GM21529 (cell line): ENCODE results near the gene RNU1-4.
"Not testable (repeated sequence)": the region's sequence is repeated elsewhere in the genome, so short reads cannot be mapped to it uniquely, and the experiment has no call there.

Source experiments
- ATAC-seq: cut with Tn5 transposase; IDR thresholded peaks from one replicate; pipeline ENCODE4 v1.9.1; 2021; ENCODE audit not compliant: unreplicated experiment

Gene RNU1-4

GRCh38 chr1:16725439-16726245 lies 14.7 kb upstream of the RNU1-4 start:
- not testable (repeated sequence) for ATAC-seq

DNA sequence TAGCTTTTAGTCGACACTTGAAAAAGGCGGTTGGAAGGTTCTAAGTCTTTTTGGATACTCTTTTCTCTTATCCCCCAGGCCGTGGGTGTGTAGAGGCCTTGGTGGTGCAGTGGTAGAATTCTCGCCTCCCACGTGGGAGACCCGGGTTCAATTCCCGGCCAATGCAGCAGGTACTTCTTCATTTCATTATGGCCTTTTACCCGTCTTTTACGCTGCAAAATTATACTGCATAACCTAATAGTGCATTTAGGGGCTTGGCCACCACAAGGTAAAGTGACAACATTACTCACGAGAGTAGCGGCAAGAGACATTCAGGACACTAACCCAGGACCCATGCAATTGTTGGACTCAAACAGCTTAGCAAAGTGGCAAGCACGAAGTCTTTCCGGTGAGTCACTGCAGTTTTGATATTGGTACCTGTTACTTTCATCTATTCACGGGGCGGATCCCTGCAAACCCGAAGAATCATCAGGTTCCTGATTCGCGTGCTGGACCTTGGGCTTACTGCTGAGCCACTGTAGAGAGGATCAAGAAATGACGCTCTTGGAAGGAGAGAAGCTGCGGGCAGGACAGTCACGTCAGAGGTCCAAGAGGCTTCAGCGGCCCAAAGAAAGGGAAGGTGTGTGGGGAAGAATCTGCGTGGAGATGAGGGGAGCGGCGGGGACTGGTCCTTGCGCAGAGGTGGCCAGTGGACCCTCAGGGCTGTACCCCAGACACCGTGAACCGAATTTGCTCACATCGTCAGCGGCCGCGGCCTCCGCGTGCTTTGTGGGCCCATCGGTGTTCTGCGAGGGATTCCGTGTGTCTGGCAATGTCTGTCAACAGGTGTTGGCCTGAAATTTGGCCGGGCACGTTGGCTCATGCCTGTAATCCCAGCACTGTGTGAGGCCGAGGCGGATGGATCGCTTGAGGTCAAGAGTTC lies 12.9 kb upstream of the RNU1-4 start:
- no peak for ATAC-seq

DNA sequence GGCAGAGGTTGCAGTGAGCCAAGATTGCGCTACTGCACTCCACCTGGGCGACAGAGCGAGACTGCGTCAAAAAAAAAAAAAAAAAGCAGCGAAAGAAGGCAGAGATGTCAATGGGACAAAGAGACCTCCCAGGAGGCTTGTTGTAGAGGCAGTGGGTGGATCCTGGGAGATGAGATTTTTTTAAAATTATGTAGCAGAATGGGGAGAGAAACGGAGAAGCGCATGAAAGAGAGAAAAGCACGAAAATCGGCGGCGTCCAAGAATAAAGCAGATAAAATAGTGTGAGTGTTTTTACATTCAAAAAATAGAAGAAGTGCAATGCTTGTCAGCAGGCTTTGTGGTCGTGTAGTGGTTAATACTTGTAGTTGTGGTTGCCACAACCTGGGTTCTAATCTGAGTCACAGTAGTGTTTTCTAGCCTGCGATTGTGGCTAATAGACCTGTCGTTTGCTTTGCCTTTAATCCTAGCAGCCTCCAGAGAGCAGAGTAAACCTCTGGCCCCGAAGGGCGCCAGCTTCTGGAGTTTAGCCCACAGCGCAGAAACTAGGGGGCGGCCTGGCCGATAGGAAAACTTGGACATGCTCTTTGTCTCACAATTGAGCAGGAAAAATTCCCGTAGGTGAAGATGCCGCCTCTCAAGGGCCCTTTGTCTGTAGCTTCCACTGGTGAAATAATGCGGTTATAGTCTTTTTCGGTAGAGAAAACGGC lies 11.9 kb upstream of the RNU1-4 start:
- peak; percentile 72 for ATAC-seq

- not testable (repeated sequence) for ATAC-seq
Measured at GRCh38 chr1:16732254-16732896, 7.9 kb upstream of the RNU1-4 start.

- ATAC-seq, result not testable (repeated sequence)
Measured at GRCh38 chr1:16741230-16741629, 914 bp downstream of the RNU1-4 start.

- ATAC-seq, result not testable (repeated sequence)
Measured at GRCh38 chr1:16747660-16748059, 7.3 kb downstream of the RNU1-4 start.

DNA sequence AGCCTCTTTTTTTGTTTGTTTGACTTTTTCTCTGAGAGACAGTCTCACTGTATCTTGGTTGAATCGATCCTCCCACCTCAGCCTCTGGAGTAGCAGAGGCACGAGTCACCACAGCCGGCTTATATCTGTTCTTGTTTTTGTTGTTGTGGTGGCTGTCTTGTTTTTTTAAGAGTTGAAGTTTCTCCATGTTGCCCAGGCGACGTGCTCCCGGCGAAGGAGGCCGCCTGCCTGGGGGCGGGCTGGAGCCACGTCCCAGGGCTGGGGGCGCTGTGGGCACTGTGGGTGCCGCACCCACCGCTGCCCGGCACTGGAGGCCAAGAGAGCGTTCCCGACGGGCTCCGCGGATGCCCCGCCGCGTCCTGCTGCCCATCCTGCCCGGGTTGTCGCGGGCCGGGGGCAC lies 8.4 kb downstream of the RNU1-4 start:
- ATAC-seq, result not testable (repeated sequence)

DNA sequence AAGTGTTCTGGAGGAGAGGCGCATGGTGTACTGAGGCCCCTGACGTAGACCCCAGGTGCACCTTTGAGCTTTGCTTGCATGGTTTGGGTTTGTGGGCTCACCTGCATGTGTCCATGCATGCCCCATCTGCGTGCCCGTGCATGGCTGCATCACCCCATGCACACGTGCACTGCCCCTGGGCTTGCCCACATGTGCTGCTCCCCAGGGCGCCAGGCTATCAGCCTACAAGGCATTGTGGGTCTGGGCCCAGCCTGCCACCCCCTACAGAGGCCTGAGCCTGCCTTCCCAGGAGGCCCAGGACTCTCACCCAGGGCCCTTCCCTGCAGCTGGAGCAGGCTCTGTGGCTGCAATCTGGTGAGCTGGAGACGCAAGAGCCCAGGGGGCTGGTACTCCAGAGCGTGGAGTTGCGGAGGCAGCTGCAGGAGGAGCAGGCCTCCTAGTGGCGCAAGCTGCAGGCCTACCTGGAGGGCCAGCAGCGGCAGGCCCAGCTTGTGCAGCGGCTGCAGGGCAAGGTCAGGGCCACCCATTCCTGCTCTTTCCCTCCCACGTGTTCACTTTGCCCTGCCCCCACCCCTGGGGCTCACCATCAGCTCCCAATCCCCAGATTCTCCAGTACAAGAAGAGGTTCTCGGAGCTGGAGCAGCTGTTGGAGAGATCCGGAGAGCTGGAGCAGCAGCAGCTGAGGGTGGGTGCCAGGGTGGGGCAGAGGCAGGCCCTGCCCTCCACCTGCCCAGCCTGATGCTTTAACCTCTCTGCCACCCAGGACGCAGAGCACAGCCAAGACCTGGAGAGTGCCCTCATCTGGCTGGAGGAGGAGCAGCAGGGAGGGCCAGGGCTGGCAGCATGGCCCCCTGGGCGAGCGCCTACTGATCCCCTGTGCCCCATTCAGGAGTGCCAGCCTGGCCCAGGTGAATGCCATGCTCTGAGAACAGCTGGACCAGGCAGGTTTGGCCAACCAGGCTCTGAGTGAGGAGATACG lies 9.9 kb downstream of the RNU1-4 start:
- not testable (repeated sequence) for ATAC-seq

GRCh38 chr1:16752770-16753169 lies 12.5 kb downstream of the RNU1-4 start:
- not testable (repeated sequence) for ATAC-seq

- not testable (repeated sequence) for ATAC-seq
Measured at GRCh38 chr1:16755385-16755784, 15.1 kb downstream of the RNU1-4 start.

DNA sequence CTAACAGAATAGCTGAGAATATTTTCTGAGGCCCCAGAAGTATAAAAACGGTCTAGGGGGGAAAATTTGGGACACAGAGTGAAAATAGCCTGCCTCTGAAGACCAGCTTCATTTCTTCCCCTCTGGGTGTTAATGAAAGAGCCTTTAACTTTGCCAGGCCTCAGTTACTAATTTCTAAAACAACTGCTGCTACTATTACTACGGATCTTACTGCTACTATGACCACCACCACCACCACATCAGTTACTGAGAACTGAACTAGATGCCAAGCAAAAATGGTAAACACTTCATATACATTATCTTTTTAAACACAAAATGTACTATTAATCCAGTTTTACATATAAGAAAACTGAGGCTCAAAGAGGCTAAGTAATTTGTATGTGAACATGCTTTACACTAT lies 15.6 kb downstream of the RNU1-4 start:
- not testable (repeated sequence) for ATAC-seq

DNA sequence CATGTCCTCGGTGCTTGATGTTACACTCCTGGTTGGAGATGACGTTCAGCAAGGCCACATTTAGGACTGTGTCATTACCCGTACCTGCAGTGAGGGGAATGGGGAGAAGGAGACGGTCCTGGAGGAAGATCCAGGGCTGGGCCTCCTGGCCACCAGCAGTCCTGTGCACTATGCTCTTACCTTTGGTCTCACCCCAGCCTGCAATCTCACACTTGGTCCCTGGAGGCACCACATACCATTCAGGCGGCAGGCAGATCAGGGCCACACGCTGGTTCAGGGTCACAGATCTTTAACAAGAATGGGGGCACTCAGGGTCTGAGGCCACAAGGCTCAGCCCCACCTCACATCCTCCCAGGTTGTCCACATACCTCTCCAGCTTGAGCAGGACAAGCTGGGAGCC lies 17.3 kb downstream of the RNU1-4 start:
- not testable (repeated sequence) for ATAC-seq

- ATAC-seq, result not testable (repeated sequence)
Measured at GRCh38 chr1:16758060-16758459, 17.7 kb downstream of the RNU1-4 start.

GRCh38 chr1:16759041-16759493 lies 18.8 kb downstream of the RNU1-4 start:
- ATAC-seq, result not testable (repeated sequence)

GRCh38 chr1:16759650-16760455 lies 19.5 kb downstream of the RNU1-4 start:
- not testable (repeated sequence) for ATAC-seq

DNA sequence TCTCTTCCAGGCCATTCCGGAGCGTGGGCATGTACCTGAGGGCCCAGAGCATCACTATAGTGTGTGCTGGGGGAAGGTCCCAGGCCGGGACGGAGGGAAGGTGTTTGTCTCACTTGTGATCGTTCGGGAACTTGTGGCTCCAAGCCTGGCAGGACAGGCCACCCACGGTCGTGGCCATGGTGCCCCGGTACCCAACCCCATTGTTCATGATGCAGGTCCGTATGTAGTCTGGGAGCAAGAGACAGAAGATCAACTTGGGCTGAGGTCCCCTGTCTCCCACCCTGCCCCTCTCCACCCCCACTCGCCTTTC lies 20.1 kb downstream of the RNU1-4 start:
- not testable (repeated sequence) for ATAC-seq

GRCh38 chr1:16760801-16761200 lies 20.5 kb downstream of the RNU1-4 start:
- not testable (repeated sequence) for ATAC-seq

DNA sequence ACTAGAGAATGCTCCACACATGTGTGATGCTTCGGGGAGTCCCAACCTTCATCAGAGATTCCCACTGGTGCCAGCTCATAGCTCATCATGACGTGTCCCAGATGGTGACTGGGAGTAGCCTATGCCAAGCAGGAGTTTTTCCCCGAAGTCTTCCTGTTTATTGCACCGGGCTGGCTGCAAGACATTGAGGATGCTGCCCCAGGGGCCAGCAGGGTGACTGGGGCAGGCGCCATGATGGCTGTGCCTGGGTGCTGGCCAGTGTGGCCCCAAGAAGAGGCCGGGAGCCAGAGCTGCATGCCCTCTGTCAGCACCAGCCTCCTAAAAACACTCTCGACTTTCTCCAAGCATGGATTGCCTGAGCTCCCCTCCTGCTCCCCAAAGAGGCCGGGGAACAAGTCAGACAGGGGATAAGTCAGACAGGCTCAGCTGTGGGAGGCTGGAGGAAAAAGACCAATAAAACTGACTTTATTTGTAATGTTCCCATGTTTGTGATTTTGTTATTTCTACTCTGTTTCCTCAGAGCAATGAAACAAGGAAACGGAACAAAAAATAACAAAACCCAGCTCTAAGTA lies 24.0 kb downstream of the RNU1-4 start:
- not testable (repeated sequence) for ATAC-seq
